Left lobe of liver (tissue), 2 donors: ENCODE results near the gene MROH2A. TPM values are rescaled to one million over a fixed set of nuclear protein-coding genes. Genes with fewer than 3 reads are reported as not detected.
A peak's percentile ranks its signal among the peaks of the same experiment; 100 is the strongest.
"Not testable (repeated sequence)": the region's sequence is repeated elsewhere in the genome, so short reads cannot be mapped to it uniquely, and the experiment has no call there.

Experiments used
- ATAC-seq: fragments of 200-7000 bp; cut with Tn5 transposase; one replicate; pipeline ENCODE4 v1.9.1; 2020; ENCODE audit warnings: mild to moderate bottlenecking, moderate library complexity
- DNase-seq: peaks from one replicate; pipeline ENCODE4 v3.0.0-alpha.2; 2020; ENCODE audit warnings: low spot score
- total RNA-seq: library from RNA; stranded (reverse); gene quantifications from one replicate; pipeline ENCODE4 v1.2.1, GENCODE V29; 2021
- donor health status: DM: no; HTN: no; CAD: no; lungs with moderate emphysema.
- donor health status: DM: no; HTN: yes; CAD: no.

MROH2A gene
- total RNA-seq: 6.6 TPM

- ATAC-seq (peak; percentile 6), DNase-seq (no peak)
Measured at GRCh38 chr2:233778030-233778429, at the start of gene MROH2A. Gene MROH2A, plus strand, starts transcription at chr2:233778330. Its CDS starts 1,029 bp downstream, at chr2:233779359.

- DNase-seq: peak; percentile 67
- ATAC-seq: peak; percentile 82
Measured at GRCh38 chr2:233728723-233729301, 49.3 kb upstream of the MROH2A start, which contains the start of gene UGT1A3. Gene UGT1A3, plus strand, starts transcription at chr2:233729042. Its CDS starts 85 bp downstream, at chr2:233729127.

- ATAC-seq: peak; percentile 72
- DNase-seq: not testable (repeated sequence)
Measured at GRCh38 chr2:233736868-233737653, 41.1 kb upstream of the MROH2A start.

GRCh38 chr2:233740870-233741269, 37.3 kb upstream of the MROH2A start:
- DNase-seq: no peak
- no peak for ATAC-seq

GRCh38 chr2:233743464-233744259, 34.5 kb upstream of the MROH2A start:
- no peak for DNase-seq
- ATAC-seq: peak; percentile 3

- DNase-seq: peak; percentile 75
Measured at GRCh38 chr2:233745073-233745755, 32.9 kb upstream of the MROH2A start.

GRCh38 chr2:233745838-233746237, 32.3 kb upstream of the MROH2A start:
- not testable (repeated sequence) for ATAC-seq, DNase-seq

More at GRCh38 chr2:233745073-233745755, 32.9 kb upstream of the MROH2A start:
- ATAC-seq: peak; percentile 54

- peak; percentile 33 for ATAC-seq
- DNase-seq: no peak
Measured at GRCh38 chr2:233746475-233747282, 31.5 kb upstream of the MROH2A start.

GRCh38 chr2:233747283-233747544, 30.9 kb upstream of the MROH2A start:
- ATAC-seq: no peak

GRCh38 chr2:233750689-233751088, 27.4 kb upstream of the MROH2A start:
- ATAC-seq, DNase-seq: not testable (repeated sequence)

More at GRCh38 chr2:233747283-233747544, 30.9 kb upstream of the MROH2A start:
- no peak for DNase-seq

GRCh38 chr2:233751212-233752009, 26.7 kb upstream of the MROH2A start:
- ATAC-seq: not testable (repeated sequence)

GRCh38 chr2:233754872-233755611, 23.1 kb upstream of the MROH2A start:
- ATAC-seq (peak; percentile 10), DNase-seq (no peak)

More at GRCh38 chr2:233751212-233752009, 26.7 kb upstream of the MROH2A start:
- DNase-seq: not testable (repeated sequence)

GRCh38 chr2:233756429-233757081, 21.6 kb upstream of the MROH2A start:
- ATAC-seq: peak; percentile 54
- peak; percentile 72 for DNase-seq

- ATAC-seq (no peak), DNase-seq (no peak)
Measured at GRCh38 chr2:233758141-233758540, 20.0 kb upstream of the MROH2A start.

- DNase-seq (no peak), ATAC-seq (no peak)
Measured at GRCh38 chr2:233758849-233759248, 19.3 kb upstream of the MROH2A start.

- DNase-seq (no peak), ATAC-seq (peak; percentile 26)
Measured at GRCh38 chr2:233760043-233760442, 18.1 kb upstream of the MROH2A start, which contains the start of gene UGT1A1. Gene UGT1A1, plus strand, starts transcription at chr2:233760270. Its CDS starts 18 bp downstream, at chr2:233760288.

GRCh38 chr2:233761040-233761769, 16.9 kb upstream of the MROH2A start:
- ATAC-seq: peak; percentile 41

More at GRCh38 chr2:233761040-233761769, 16.9 kb upstream of the MROH2A start:
- no peak for DNase-seq
